ENCODE measurements around the gene WDR45B.
"Not testable (repeated sequence)": the region's sequence is repeated elsewhere in the genome, so short reads cannot be mapped to it uniquely, and the experiment has no call there.

WDR45B gene

GRCh38 chr17:82582709-82583108, 65.5 kb downstream of the WDR45B start:
- H3K36me3 ChIP-seq: peaks cover 73% of the 10 kb centered on the region
- no peak for TF ChIP-seq CTCF (IDR thresholded peaks at IDR 0.05; ENCODE audit: low read depth, low read length)
- no peaks in the 10 kb centered on the region for H3K27me3 ChIP-seq (ENCODE audit: insufficient read depth, low read depth, severe bottlenecking)
- no peak overlapping the region for H3K4me3 ChIP-seq (ENCODE audit: low read depth, low read length)
- H3K9me3 ChIP-seq (ENCODE audit: severe bottlenecking): no peaks in the 10 kb centered on the region
- DNase-seq: no peak
- no peak overlapping the region for H3K27ac ChIP-seq

- no peaks in the 10 kb centered on the region for H3K27me3 ChIP-seq (ENCODE audit: insufficient read depth, low read depth, severe bottlenecking)
- H3K27ac ChIP-seq: no peak overlapping the region
- peaks cover 73% of the 10 kb centered on the region for H3K36me3 ChIP-seq
- no peak for DNase-seq
- no peak overlapping the region for H3K4me3 ChIP-seq (ENCODE audit: low read depth, low read length)
- H3K9me3 ChIP-seq (ENCODE audit: severe bottlenecking): no peaks in the 10 kb centered on the region
- TF ChIP-seq CTCF (IDR thresholded peaks at IDR 0.05; ENCODE audit: low read depth, low read length): no peak
These were observed 66.0 kb downstream of the WDR45B start for GRCh38 chr17:82582213-82582612.

DNA sequence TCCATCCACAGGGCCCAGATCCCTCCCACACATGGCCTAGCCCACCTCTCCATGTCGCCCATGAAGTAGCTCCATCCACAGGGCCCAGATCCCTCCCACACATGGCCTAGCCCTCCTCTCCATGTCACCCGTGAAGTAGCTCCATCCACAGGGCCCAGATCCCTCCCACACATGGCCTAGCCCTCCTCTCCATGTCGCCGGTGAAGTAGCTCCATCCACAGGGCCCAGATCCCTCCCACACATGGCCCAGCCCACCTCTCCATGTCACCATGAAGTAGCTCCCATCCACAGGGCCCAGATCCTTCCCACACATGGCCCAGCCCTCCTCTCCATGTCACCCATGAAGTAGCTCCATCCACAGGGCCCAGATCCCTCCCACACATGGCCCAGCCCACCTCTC, 68.3 kb downstream of the WDR45B start:
- peaks cover 74% of the 10 kb centered on the region for H3K36me3 ChIP-seq
- not testable (repeated sequence) for DNase-seq; H3K9me3 ChIP-seq (ENCODE audit: severe bottlenecking); H3K27me3 ChIP-seq (ENCODE audit: insufficient read depth, low read depth, severe bottlenecking); H3K4me3 ChIP-seq (ENCODE audit: low read depth, low read length); H3K27ac ChIP-seq

- H3K27ac ChIP-seq: no peak overlapping the region
- no peaks in the 10 kb centered on the region for H3K9me3 ChIP-seq (ENCODE audit: severe bottlenecking)
- H3K4me3 ChIP-seq (ENCODE audit: low read depth, low read length): no peak overlapping the region
- H3K27me3 ChIP-seq (ENCODE audit: insufficient read depth, low read depth, severe bottlenecking): no peaks in the 10 kb centered on the region
- DNase-seq: no peak
- no peak for TF ChIP-seq CTCF (IDR thresholded peaks at IDR 0.05; ENCODE audit: low read depth, low read length)
- H3K36me3 ChIP-seq: peaks cover 74% of the 10 kb centered on the region
These were observed 70.9 kb downstream of the WDR45B start for GRCh38 chr17:82577300-82577699.

DNA sequence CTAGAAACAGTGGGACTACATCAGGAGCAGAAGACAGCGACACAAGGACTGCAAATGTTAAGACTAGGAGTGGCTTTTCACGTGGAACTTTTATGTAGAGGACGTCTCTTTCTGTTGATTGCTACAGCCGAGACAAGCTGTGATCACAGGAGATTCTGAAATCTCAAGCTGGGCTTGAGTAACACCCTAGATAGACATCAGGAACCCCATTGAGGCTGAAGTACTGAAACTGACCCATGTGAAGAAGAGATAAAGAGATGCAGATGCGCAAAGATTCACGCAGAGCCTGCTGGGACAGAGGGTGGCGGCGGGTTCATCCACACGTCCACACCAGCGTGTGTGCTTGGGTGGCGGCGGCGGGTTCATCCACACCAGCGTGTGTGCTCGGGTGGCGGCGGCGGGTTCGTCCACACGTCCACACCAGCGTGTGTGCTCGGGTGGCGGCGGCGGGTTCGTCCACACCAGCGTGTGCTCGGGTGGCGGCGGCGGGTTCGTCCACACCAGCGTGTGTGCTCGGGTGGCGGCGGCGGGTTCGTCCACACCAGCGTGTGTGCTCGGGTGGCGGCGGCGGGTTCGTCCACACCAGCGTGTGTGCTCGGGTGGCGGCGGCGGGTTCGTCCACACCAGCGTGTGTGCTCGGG, 72.5 kb downstream of the WDR45B start:
- H3K9me3 ChIP-seq (ENCODE audit: severe bottlenecking); H3K27ac ChIP-seq; H3K27me3 ChIP-seq (ENCODE audit: insufficient read depth, low read depth, severe bottlenecking); DNase-seq; H3K4me3 ChIP-seq (ENCODE audit: low read depth, low read length): not testable (repeated sequence)
- H3K36me3 ChIP-seq: peaks cover 81% of the 10 kb centered on the region

- Histone ChIP-seq H3K27me3 (ENCODE audit: insufficient read depth, low read depth, severe bottlenecking) (no peaks in the 10 kb centered on the region), H3K36me3 (peaks cover 96% of the 10 kb centered on the region), H3K4me3 (ENCODE audit: low read depth, low read length) (no peak overlapping the region), H3K9me3 (ENCODE audit: severe bottlenecking) (no peaks in the 10 kb centered on the region), H3K27ac (no peak overlapping the region)
- TF ChIP-seq CTCF (IDR thresholded peaks at IDR 0.05; ENCODE audit: low read depth, low read length): no peak
- DNase-seq: no peak
These were observed 74.2 kb downstream of the WDR45B start for GRCh38 chr17:82574041-82574440.

- Histone ChIP-seq H3K27ac (no peak overlapping the region), H3K36me3 (peaks cover 96% of the 10 kb centered on the region), H3K27me3 (ENCODE audit: insufficient read depth, low read depth, severe bottlenecking) (no peaks in the 10 kb centered on the region), H3K9me3 (ENCODE audit: severe bottlenecking) (no peaks in the 10 kb centered on the region), H3K4me3 (ENCODE audit: low read depth, low read length) (no peak overlapping the region)
- no peak for TF ChIP-seq CTCF (IDR thresholded peaks at IDR 0.05; ENCODE audit: low read depth, low read length)
- no peak for DNase-seq
These were observed 76.4 kb downstream of the WDR45B start for GRCh38 chr17:82571855-82572254.
